Measurements from ENCODE around the gene CYS1.
"Not testable (repeated sequence)": the region's sequence is repeated elsewhere in the genome, so short reads cannot be mapped to it uniquely, and the experiment has no call there.

The CYS1 gene

DNA sequence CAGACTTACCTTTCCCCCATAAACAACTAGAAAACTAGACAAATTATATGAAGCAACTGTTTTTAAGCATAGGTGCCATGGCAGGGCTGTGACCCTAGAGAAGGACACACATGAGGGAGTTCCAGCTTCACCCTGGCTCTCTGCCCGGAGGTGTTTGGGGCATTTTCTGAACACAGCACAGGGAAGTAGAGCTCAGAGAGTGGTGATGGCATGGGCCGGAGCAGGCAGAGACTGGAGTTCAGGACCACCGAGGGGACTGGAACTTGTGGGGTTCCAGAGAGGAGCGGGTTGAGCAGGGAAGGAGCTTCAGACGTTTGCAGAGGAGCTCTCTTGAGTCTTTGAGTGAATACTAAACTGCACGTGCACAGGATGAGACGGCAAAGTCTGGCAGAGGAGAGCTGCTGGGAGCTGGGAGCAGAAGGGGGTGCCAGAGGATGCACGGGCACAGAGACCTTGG, 63.4 kb downstream of the CYS1 start:
- no peak for TF ChIP-seq EZH2 (IDR thresholded peaks at IDR 0.05; ENCODE audit: borderline replicate concordance, low read length)
- TF ChIP-seq, protein P1, sequence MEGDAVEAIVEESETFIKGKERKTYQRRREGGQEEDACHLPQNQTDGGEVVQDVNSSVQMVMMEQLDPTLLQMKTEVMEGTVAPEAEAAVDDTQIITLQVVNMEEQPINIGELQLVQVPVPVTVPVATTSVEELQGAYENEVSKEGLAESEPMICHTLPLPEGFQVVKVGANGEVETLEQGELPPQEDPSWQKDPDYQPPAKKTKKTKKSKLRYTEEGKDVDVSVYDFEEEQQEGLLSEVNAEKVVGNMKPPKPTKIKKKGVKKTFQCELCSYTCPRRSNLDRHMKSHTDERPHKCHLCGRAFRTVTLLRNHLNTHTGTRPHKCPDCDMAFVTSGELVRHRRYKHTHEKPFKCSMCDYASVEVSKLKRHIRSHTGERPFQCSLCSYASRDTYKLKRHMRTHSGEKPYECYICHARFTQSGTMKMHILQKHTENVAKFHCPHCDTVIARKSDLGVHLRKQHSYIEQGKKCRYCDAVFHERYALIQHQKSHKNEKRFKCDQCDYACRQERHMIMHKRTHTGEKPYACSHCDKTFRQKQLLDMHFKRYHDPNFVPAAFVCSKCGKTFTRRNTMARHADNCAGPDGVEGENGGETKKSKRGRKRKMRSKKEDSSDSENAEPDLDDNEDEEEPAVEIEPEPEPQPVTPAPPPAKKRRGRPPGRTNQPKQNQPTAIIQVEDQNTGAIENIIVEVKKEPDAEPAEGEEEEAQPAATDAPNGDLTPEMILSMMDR (IDR thresholded peaks at IDR 0.05; ENCODE audit: low read length), result no peak
- no peaks in the 10 kb centered on the region for H3F3A ChIP-seq (ENCODE audit: insufficient read depth, low read length)
- no peaks in the 10 kb centered on the region for H3K4me1 ChIP-seq (ENCODE audit: insufficient read depth, low read length, severe bottlenecking)
- no peak overlapping the region for H3K9ac ChIP-seq (ENCODE audit: low read length)
- H3K4me2 ChIP-seq (ENCODE audit: low read length), result no peak overlapping the region
- no peaks in the 10 kb centered on the region for H3K79me2 ChIP-seq (ENCODE audit: insufficient read depth, low read length)
- no peak overlapping the region for H3K4me3 ChIP-seq (ENCODE audit: low read depth, low read length, poor library complexity, severe bottlenecking)
- H3K9me3 ChIP-seq (ENCODE audit: low read length), result no peaks in the 10 kb centered on the region
- no peak overlapping the region for H2AFZ ChIP-seq (ENCODE audit: low read length)
- H3K36me3 ChIP-seq (ENCODE audit: insufficient read depth, low read length), result no peaks in the 10 kb centered on the region
- no peaks in the 10 kb centered on the region for H4K20me1 ChIP-seq (ENCODE audit: insufficient read depth, low read length)
- H3K27ac ChIP-seq (ENCODE audit: low read depth, low read length, poor library complexity, severe bottlenecking), result no peak overlapping the region
- no peaks in the 10 kb centered on the region for H3K9me2 ChIP-seq (ENCODE audit: low read depth, low read length)
- 0 out of 2 replicates have a peak, but pooled peaks cover 4% of the 10 kb centered on the region for H3K27me3 ChIP-seq (ENCODE audit: insufficient read depth, low read length)

DNA sequence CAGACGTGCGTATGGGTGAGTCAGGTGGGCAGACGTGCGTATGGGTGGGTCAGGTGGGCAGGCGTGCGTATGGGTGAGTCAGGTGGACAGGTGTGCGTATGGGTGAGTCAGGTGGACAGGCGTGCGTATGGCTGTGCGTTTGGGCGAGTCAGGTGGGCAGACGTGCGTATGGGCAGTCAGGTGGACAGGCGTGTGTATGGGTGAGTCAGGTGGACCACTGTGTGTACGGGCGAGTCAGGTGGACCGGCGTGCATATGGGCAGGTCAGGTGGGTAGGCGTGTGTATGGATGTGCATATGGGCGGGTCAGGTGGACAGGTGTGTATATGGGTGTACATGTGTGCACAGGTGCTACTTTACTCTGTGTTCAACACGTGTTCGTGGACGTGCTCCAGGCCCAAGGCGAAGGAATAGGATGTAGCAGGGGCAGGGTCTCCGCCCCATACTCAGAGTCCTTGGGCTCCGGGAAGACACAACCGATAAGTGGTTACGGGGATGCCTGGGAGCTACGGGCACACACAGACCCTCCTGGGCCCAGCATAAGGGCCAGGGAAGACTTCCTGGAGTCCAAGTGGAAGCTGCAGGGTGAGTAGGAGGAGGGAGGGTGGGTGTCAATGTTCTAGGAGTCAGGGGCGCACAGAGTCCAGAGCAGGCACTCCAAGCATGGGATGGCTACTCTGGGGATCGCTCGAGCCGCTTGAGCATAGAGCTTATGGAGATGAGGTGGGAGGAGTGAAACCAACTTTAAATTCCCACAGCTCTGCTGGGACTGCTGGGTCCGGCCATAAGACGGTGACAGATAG, 64.0 kb downstream of the CYS1 start:
- H3K4me3 ChIP-seq (ENCODE audit: low read depth, low read length, poor library complexity, severe bottlenecking), result no peak overlapping the region
- H3K36me3 ChIP-seq (ENCODE audit: insufficient read depth, low read length), result no peaks in the 10 kb centered on the region
- no peaks in the 10 kb centered on the region for H3K9me3 ChIP-seq (ENCODE audit: low read length)
- no peaks in the 10 kb centered on the region for H4K20me1 ChIP-seq (ENCODE audit: insufficient read depth, low read length)
- no peaks in the 10 kb centered on the region for H3K9me2 ChIP-seq (ENCODE audit: low read depth, low read length)
- H3K4me2 ChIP-seq (ENCODE audit: low read length), result no peak overlapping the region
- H2AFZ ChIP-seq (ENCODE audit: low read length), result no peak overlapping the region
- no peak overlapping the region for H3K9ac ChIP-seq (ENCODE audit: low read length)
- TF ChIP-seq EZH2 (IDR thresholded peaks at IDR 0.05; ENCODE audit: borderline replicate concordance, low read length), result no peak
- TF ChIP-seq, protein P1 (IDR thresholded peaks at IDR 0.05; ENCODE audit: low read length), result no peak
- no peaks in the 10 kb centered on the region for H3K4me1 ChIP-seq (ENCODE audit: insufficient read depth, low read length, severe bottlenecking)
- no peak overlapping the region for H3K27ac ChIP-seq (ENCODE audit: low read depth, low read length, poor library complexity, severe bottlenecking)
- no peaks in the 10 kb centered on the region for H3K79me2 ChIP-seq (ENCODE audit: insufficient read depth, low read length)
- no peaks in the 10 kb centered on the region for H3F3A ChIP-seq (ENCODE audit: insufficient read depth, low read length)
- 0 out of 2 replicates have a peak, but pooled peaks cover 4% of the 10 kb centered on the region for H3K27me3 ChIP-seq (ENCODE audit: insufficient read depth, low read length)

DNA sequence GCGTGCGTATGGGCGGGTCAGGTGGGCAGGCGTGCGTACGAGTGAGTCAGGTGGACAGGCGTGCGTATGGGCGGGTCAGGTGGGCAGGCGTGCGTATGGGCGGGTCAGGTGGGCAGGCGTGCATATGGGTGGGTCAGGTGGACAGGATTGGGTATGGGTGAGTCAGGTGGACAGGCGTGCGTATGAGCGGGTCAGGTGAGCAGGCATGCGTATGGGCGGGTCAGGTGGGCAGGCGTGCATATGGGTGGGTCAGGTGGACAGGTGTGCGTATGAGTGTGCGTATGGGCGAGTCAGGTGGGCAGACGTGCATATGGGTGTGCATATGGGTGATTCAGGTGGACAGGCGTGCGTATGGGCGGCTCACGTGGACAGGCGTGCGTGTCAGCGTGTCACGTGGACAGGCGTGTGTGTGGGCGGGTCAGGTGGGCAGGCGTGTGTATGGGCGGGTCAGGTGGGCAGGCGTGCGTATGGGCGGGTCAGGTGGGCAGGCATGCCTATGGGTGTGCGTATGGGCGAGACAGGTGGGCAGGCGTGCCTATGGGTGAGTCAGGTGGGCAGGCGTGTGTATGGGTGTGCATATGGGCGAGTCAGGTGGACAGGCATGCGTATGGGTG, 64.7 kb downstream of the CYS1 start:
- not testable (repeated sequence) for H3K4me2 ChIP-seq (ENCODE audit: low read length); H3K4me3 ChIP-seq (ENCODE audit: low read depth, low read length, poor library complexity, severe bottlenecking); H3K9me3 ChIP-seq (ENCODE audit: low read length); H4K20me1 ChIP-seq (ENCODE audit: insufficient read depth, low read length); H3K9ac ChIP-seq (ENCODE audit: low read length); H2AFZ ChIP-seq (ENCODE audit: low read length); H3K9me2 ChIP-seq (ENCODE audit: low read depth, low read length); H3K79me2 ChIP-seq (ENCODE audit: insufficient read depth, low read length); H3F3A ChIP-seq (ENCODE audit: insufficient read depth, low read length); H3K27ac ChIP-seq (ENCODE audit: low read depth, low read length, poor library complexity, severe bottlenecking); H3K27me3 ChIP-seq (ENCODE audit: insufficient read depth, low read length); H3K36me3 ChIP-seq (ENCODE audit: insufficient read depth, low read length); H3K4me1 ChIP-seq (ENCODE audit: insufficient read depth, low read length, severe bottlenecking)

Measured in OCI-LY1 (cell line).